GM10266 (cell line): ENCODE measurements around the gene TMEM184B.
A peak's percentile ranks its signal among the peaks of the same experiment; 100 is the strongest.

ENCODE experiments used
- DNase-seq: peaks from one replicate; pipeline ENCODE4 v3.0.0; 2012; ENCODE audit errors: extremely low spot score
- CTCF ChIP-seq: IDR thresholded peaks from 2 replicates; pipeline ENCODE4 v1.5.1; 2012; ENCODE audit warnings: mild to moderate bottlenecking, low read depth; ENCODE audit not compliant: control insufficient read depth, insufficient read depth; ENCODE audit errors: missing control alignments

The TMEM184B gene

GRCh38 chr22:38262051-38262795 is 10.6 kb downstream of the TMEM184B start:
- TF ChIP-seq CTCF: peak; percentile 58
- DNase-seq: peak; percentile 70

- DNase-seq: no peak
- TF ChIP-seq CTCF: no peak
Observed at GRCh38 chr22:38260761-38261681, 11.8 kb downstream of the TMEM184B start.

DNA sequence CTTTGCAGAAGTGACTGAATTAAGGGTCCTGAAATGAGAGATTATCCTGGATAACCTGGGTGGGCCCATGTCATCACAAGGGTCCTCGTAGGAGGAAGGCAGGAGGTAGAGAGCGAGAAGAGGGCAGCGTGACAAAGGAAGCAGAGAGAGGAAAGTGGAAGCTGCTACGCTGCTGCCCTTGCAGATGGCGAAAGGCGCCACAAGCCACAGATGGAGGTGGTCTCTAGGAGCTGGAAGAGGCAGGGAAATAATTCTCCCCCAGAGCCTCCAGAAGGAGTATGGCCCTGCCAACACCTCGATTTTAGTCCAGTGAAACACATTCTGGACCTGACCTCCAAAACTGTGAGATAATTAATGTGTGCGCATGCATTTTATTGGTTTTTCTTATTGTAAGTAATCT is 13.4 kb downstream of the TMEM184B start:
- DNase-seq: no peak
- TF ChIP-seq CTCF: no peak

GRCh38 chr22:38258895-38259294 is 13.9 kb downstream of the TMEM184B start:
- TF ChIP-seq CTCF: no peak
- no peak for DNase-seq

DNA sequence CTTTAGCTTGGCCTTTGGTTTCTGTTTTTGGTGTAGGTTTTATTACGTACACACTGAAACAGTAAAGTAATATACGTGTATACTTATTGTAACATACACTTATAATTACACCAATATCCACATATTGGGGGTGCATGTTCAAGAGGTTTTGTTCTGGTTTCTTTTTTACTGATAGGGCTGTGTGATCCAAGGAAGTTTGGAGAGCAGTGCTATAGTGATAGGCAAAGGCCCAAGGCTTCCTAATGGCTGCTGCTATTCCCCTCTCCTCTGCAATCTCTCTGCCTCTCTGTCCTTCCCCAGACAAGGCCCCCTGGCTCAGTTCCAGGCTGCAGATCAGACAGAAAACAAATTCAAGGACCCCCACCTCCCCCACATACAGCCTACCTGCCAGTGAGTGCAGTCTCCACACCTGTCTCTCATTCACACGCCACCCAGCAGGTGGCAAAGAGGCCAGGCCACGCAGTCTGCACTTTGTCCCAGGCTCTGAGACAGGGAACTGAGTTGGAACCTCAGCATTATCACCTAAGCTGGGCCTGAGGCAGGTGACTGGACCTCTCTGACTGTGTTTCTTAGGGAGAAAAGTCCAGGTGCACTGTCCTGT is 15.1 kb downstream of the TMEM184B start:
- TF ChIP-seq CTCF: no peak
- DNase-seq: no peak

GRCh38 chr22:38257181-38257580 is 15.6 kb downstream of the TMEM184B start:
- DNase-seq: no peak
- TF ChIP-seq CTCF: no peak
